Left renal pelvis (tissue), 4 donors: Measurements from ENCODE around the gene PGA3. TPM values are rescaled to one million over a fixed set of nuclear protein-coding genes. Genes with fewer than 3 reads are reported as not detected.
"Not testable (repeated sequence)": the region's sequence is repeated elsewhere in the genome, so short reads cannot be mapped to it uniquely, and the experiment has no call there.

Experiments used
- DNase-seq, 4 donors: peaks; one replicate each; pipeline ENCODE4 v3.0.0-alpha.2; 2013; ENCODE audit warnings: low read depth in 4 of 4, low spot score in 3 of 4
- polyA plus RNA-seq, 4 donors: library from polyadenylated mRNA; unstranded; fragments of 120-200 nt; gene quantifications; one replicate each; pipeline ENCODE4 v1.2.1, GENCODE V29; 2013; ENCODE audit not compliant: insufficient read length in 4 of 4

PGA3 gene
- polyA plus RNA-seq, 4 donors = 0.29 to 1.3 (median 0.32) TPM; not detected in 1

DNA sequence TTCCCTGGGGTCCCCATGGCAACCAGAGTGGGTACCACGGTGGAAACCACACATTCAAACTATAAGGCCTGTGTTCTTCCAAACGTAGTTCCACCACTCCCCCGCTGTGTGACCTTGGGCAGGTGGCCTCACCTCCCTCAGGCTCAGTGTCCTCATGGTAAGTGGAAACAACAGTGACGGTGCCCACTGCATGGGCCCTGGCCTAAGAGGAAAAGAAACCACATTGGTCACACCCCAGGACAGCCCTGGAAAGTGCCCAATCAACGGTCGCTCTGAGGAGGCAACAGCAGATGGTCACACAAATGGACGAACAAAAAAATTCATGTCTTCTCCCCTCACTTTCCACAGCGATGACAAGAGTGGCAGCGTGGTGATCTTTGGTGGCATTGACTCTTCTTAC, 44.8 kb downstream of the PGA3 start:
- DNase-seq = not testable (repeated sequence)

DNA sequence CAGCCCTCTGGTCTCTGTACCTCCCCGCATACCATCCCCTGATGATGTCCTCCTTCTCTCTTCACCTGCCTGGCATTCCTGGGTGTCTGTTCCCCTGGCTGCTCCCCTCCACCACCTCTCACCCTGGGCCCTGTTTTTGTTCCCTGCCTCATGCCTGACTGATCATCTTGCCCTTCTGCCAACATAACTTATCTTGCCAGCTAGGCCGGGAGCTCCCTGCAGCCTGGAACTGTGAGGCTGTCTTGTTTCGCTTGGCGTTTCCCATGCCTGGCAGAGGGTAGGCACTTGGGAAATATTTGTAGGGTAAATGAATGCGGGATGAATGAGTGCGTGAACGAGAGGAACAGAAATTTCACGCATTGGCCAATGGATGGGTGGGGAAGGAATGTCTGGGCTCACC, 45.9 kb downstream of the PGA3 start:
- not testable (repeated sequence) for DNase-seq

DNA sequence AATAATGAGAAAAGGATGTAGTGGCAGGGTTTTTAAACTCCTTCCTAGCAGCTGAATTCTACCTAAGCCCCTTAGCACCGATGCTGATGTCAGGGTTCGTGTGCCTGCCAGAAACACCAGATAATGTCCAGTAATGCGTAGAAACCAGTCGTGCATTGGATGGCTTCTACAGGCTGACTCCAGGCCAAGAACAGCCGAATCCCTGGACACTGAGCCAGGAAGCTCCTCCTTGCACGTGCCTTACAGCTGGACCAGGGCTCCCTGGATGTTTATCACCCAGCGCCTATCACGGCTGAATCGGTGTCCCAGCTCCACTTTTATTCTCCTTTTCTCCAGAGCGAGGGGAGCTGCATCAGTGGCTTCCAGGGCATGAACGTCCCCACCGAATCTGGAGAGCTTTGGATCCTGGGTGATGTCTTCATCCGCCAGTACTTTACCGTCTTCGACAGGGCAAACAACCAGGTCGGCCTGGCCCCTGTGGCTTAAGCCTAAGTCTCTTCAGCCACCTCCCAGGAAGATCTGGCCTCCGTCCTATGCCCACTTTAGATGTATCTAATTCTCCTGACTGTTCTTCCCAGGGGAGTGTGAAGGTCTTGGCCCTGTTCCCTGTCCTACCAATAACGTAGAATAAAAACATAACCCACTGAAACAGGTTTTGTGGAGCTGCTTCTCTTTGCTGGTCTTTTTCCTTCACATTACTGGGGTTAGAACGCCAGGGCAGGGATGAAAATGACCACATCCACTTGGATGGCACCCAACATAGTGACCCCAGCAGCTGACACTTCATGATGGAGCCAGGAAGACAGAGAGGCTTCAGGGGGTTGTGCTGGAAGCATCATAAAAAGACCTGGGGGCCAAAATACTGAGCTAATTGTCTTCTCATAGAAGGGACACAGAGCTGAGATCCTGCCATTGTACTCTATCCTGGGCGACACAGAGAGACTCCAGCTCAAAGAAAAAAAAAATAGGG, 47.8 kb downstream of the PGA3 start:
- DNase-seq = not testable (repeated sequence)

DNA sequence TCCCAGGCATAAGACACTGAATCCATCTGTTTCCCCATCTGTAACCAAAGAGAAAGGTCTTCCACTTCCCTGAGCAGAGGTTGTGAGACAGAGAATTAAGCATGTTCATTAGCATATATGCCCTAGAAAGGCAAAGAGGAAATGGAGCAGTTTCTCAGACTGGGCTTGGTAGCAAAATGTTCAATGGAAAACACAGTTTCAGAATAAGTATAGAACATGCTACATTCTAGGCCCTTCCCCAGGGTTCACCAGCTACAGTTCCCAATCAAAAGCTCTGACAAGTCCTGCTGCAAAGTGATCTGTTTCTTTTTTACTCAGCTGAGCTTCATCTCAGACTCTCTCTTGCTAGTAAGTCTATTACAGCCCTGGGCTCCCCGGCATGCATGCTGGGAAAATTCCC, 49.0 kb downstream of the PGA3 start:
- not testable (repeated sequence) for DNase-seq

DNA sequence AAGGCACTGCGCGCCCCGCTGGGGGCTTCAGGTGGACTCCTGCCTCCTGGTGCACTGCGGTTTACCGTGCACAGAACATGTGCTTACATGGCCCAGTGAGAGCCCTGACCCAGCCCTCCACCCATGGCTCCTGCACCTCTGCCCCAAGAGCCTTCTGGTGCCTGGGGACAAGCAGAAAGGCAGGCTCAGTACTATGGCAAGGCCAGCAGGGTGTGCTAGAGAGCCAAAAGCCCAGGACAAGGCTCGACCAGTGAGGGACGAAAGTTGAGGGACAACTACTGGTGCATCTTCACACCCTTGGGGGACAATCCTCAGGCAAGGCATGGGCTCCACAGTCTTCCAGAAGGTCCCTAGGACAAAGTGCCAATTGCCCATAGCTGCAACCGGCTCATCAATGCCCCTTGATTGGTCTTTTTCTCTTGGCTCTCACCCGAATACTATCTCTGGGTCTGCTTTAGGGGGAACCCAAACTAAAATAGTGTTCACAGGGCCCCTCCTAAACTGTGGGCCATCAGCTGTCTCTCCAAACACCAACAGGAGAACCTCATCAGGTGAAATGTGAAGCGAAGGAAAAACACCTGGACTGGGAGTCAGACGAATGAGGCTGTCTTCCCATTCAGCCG, 51.2 kb downstream of the PGA3 start:
- DNase-seq = no peak

DNA sequence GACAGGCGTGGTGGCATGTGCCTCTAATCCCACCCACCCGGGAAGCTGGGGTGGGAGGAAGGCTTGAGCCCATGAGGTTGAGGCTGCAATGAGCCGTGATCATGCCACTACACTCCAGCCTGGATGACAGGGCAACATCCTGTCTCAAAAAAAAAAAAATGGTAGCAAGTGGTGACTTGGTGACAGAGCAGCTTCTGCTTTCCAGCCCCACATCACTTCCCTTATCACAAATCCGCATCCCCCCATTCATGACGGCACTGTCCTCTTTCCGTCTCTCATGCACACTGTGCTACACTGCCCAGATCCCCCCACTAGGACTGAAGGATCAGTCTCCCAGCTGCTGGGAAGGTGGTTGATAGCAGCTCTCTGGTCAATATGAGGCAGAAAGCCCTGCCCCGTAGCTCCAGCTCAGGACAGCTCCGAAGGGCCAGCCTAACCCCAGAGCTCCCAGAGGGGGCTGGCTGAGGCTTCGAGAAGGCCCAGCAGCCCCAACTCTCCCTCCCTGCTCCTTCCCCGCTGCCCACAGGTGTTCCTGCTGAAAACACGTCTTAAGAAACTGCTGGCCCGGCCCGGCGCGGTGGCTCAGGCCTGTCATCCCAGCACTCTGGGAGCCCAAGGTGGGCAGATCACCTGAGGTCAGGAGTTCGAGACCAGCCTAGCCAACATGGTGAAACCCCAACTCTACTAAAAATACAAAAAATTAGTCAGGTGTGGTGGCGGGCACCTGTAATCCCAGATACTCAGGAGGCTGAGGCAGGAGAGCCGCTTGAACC, 53.6 kb downstream of the PGA3 start:
- no peak for DNase-seq

DNA sequence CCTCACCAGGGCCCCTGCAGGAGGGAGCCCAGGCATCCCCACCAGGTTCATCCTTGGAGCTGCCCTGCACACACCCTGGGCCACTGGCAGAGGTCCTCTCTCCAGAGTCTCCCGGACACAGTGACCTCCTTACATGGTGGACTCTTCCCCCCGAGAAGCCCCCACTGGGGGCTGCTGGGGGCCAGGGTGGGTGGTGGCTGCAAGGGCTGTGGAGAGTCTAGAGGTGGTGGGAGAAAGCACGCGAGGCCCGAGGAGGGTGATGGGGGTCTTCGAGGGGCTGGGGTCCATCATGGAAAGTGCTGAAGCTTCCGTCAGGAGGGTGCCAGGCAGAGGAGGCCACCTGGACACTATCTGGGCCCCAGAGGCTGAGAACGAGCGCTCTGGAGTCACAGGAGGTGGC, 55.2 kb downstream of the PGA3 start:
- no peak for DNase-seq

DNA sequence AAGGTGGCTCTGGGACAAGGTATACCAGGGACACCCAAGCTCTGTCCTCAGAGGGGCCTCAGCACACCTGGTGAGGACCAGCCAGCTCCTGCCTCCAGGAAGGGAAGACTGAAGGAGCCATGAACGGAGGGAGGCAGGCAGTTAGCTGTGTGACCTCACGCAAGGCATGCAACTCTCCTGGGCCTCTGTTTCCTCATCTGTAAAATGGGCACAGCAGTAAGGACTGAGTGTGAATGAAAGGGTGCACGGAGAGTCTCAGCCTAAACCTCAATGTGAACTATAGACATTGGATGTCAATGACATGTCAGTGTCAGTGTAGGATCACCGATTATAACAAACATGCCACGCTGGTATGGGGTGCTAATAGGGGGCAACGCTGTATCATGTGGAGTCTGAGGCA, 56.0 kb downstream of the PGA3 start:
- DNase-seq = no peak

Other genes starting within 250 kb of the PGA3 start
- gene CD6, start 231.8 kb upstream of the PGA3 start, polyA plus RNA-seq = 1 to 10 TPM in 3 of 4 donors, under 1 TPM in 1; 0.50 to 1.6 (median 1.6) TPM
- gene CD5, start 101.0 kb upstream of the PGA3 start, polyA plus RNA-seq = under 1 TPM; 0.06 to 0.42 (median 0.08) TPM
- 10 to 100 TPM; 14.1 to 22.8 (median 17.1) TPM for gene VPS37C, start 42.1 kb upstream of the PGA3 start, polyA plus RNA-seq
- gene PGA4, start 18.8 kb downstream of the PGA3 start, polyA plus RNA-seq = 1 to 10 TPM in 1 of 4 donors, under 1 TPM in 2, not detected in 1; 0.86 to 1.9 (median 0.90) TPM
- gene PGA5, start 37.7 kb downstream of the PGA3 start, polyA plus RNA-seq = 1 to 10 TPM in 1 of 4 donors, under 1 TPM in 3; 0.11 to 1.0 (median 0.32) TPM
- gene VWCE, start 91.8 kb downstream of the PGA3 start, polyA plus RNA-seq = 1 to 10 TPM; 1.5 to 4.1 (median 2.9) TPM
- 100 to 1,000 TPM; 160 to 225 (median 204) TPM for gene DDB1, start 129.6 kb downstream of the PGA3 start, polyA plus RNA-seq
- gene TKFC, start 129.7 kb downstream of the PGA3 start, polyA plus RNA-seq = 10 to 100 TPM; 28.0 to 63.9 (median 48.7) TPM
- gene CYB561A3, start 158.4 kb downstream of the PGA3 start, polyA plus RNA-seq = 10 to 100 TPM; 26.6 to 32.9 (median 28.6) TPM
- 10 to 100 TPM; 39.4 to 50.7 (median 46.1) TPM for gene TMEM138, start 158.9 kb downstream of the PGA3 start, polyA plus RNA-seq
- gene TMEM216, start 189.1 kb downstream of the PGA3 start, polyA plus RNA-seq = 10 to 100 TPM; 32.9 to 36.3 (median 35.3) TPM
- 100 to 1,000 TPM; 101 to 119 (median 104) TPM for gene CPSF7, start 226.5 kb downstream of the PGA3 start, polyA plus RNA-seq
- 10 to 100 TPM; 44.6 to 60.7 (median 45.9) TPM for gene SDHAF2, start 226.6 kb downstream of the PGA3 start, polyA plus RNA-seq